Measurements from ENCODE around the gene OTOP2. TPM values are rescaled to one million over a fixed set of nuclear protein-coding genes. Genes with fewer than 3 reads are reported as not detected.

Gene OTOP2
- total and polyA plus RNA-seq, 7 donors: not detected

DNA sequence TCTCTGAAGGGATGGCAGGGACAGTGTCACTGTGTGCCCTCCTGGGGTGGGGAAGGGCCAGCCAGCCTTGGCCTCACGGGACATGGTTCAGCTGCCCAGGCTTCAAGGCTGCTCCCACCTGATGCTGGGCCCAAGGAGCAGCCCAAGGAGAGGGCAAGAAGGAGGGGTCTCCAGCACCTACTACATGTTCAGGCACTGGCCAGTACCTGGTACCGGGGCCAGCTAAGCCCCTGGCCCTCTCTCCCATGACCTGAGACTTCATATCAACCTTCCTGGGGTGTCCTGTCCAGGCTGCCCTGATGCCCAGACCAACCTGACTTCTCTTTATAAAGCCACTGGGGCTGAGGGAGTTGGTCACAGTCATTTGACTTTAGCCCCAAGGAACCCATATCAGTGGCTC is 2.3 kb upstream of the OTOP2 start:
- DNase-seq (no peak), ATAC-seq (no peak)
- intact Hi-C loops (cut with DNase I): loop anchor here in 1 of 2 donors (2.0 kb wide), 1 partner anchor 37 kb away; no protein-coding TSS in a partner anchor
- Histone ChIP-seq H3K27ac (no peak overlapping the region), H3K9me3 (no peaks in the 10 kb centered on the region), H3K27me3 (ENCODE audit: insufficient read depth in 3 of 3, low read length in 2 of 3) (peaks cover 0 to 94% (median 25%) of the 10 kb centered on the region in 3 donors), H3K36me3 (ENCODE audit: insufficient read depth in 1 of 2, low read depth in 1 of 2) (no peaks in the 10 kb centered on the region), H3K4me3 (no peak overlapping the region), H3K4me1 (peaks cover 14% of the 10 kb centered on the region)
- TF ChIP-seq, protein P1, sequence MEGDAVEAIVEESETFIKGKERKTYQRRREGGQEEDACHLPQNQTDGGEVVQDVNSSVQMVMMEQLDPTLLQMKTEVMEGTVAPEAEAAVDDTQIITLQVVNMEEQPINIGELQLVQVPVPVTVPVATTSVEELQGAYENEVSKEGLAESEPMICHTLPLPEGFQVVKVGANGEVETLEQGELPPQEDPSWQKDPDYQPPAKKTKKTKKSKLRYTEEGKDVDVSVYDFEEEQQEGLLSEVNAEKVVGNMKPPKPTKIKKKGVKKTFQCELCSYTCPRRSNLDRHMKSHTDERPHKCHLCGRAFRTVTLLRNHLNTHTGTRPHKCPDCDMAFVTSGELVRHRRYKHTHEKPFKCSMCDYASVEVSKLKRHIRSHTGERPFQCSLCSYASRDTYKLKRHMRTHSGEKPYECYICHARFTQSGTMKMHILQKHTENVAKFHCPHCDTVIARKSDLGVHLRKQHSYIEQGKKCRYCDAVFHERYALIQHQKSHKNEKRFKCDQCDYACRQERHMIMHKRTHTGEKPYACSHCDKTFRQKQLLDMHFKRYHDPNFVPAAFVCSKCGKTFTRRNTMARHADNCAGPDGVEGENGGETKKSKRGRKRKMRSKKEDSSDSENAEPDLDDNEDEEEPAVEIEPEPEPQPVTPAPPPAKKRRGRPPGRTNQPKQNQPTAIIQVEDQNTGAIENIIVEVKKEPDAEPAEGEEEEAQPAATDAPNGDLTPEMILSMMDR (IDR thresholded peaks at IDR 0.05): no peak
- WGBS, 3 donors: 90 to 100% (median 94%) methylated on average over 2 of the region's 2 CpGs

DNA sequence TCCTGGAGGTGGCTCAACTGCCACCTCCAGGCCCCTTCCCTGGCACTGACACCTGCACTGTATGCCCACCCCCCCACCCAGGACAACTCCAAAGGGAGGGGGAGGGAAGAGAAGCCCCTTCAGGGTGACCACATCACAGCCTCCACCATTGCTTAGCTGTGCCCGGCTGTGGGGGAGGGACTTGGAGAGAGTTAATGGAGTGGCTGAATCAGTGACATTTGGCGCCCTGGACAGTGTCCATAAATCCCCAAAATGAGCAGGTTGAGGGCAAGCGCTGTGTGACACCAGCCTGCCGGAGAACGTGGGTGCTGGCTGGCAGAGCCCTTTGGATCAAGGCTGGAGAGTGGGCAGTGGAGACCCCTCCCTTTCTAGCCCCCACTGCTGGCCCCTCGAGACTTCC is 1.9 kb upstream of the OTOP2 start:
- Histone ChIP-seq H3K4me3 (no peak overlapping the region), H3K27ac (no peak overlapping the region), H3K27me3 (ENCODE audit: insufficient read depth in 3 of 3, low read length in 2 of 3) (peaks cover 0 to 96% (median 25%) of the 10 kb centered on the region in 3 donors), H3K36me3 (ENCODE audit: insufficient read depth in 1 of 2, low read depth in 1 of 2) (no peaks in the 10 kb centered on the region), H3K9me3 (no peaks in the 10 kb centered on the region), H3K4me1 (peaks cover 14% of the 10 kb centered on the region)
- DNase-seq (no peak), ATAC-seq (no peak)
- WGBS, 3 donors: 19 to 28% (median 28%) methylated on average over 6 of the region's 6 CpGs
- intact Hi-C loops (cut with DNase I): loop anchor here in 1 of 2 donors (2.0 kb wide), 1 partner anchor 37 kb away; no protein-coding TSS in a partner anchor
- TF ChIP-seq, protein P1 (IDR thresholded peaks at IDR 0.05): no peak

DNA sequence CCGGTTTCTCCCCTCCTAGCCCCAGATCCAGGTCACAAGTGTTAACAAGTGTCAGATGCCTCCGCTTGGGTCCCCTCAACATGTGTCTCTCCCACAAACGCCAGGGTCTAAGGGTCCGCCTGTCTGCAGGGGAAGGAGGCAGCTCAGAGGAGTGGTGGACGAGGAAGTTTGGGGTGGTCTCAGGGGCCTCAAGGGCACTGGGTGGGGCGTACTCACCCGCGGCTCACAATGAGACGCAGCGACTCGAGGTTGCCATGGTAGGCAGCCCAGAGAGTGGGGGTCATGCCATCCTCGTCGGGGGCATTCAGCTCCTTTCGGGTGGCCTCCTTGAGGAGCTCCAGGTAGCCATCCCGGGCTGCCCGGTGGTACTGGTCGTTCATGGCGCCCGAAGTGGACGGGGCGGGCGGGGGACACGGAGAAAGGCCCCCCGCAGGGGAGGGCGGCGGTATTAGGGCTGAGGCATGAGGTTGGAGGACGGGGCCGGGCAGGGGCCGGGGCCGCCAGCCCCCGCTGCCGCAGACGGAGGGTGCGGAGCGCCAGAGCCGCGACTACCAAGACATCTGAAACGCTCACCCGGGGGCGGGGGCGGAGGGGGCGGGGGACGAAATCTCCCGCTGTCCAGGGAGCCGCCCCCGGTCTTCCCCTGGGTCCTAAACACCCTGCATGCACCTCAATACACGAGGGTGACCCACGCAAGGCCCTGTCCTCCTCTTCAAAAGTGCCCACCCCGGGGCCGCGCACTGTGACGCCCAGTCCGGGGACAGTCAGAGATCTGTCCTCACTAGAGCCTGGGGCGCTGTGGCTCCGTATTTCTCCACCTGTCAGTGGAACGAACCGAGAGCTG is 1.2 kb upstream of the OTOP2 start, which contains the start of gene USH1G:
Gene USH1G, minus strand, starts transcription at position 562 of the 844 bp plus-strand sequence. Its CDS starts 182 bp downstream, at position 380.
- ATAC-seq (peak; percentile 16 to 51 (median 41)), DNase-seq (peak in 1 of 2 donors; percentile 27)
- Histone ChIP-seq H3K4me1 (peaks cover 14% of the 10 kb centered on the region), H3K9me3 (no peaks in the 10 kb centered on the region), H3K27ac (no peak within 1 kb of the TSS), H3K27me3 (ENCODE audit: insufficient read depth in 3 of 3, low read length in 2 of 3) (peaks cover 0 to 97% (median 25%) of the 10 kb centered on the region in 3 donors), H3K4me3 (peak within 1 kb of the TSS; percentile 54), H3K36me3 (ENCODE audit: insufficient read depth in 1 of 2, low read depth in 1 of 2) (no peaks in the 10 kb centered on the region)
- TF ChIP-seq, protein P1 (IDR thresholded peaks at IDR 0.05): no peak
- intact Hi-C loops (cut with DNase I): loop anchor here in 1 of 2 donors (2.0 kb wide), 1 partner anchor 36 kb away; no protein-coding TSS in a partner anchor
- WGBS, 3 donors: 3 to 5% (median 4%) methylated on average over 34 to 57 of the region's 57 CpGs

DNA sequence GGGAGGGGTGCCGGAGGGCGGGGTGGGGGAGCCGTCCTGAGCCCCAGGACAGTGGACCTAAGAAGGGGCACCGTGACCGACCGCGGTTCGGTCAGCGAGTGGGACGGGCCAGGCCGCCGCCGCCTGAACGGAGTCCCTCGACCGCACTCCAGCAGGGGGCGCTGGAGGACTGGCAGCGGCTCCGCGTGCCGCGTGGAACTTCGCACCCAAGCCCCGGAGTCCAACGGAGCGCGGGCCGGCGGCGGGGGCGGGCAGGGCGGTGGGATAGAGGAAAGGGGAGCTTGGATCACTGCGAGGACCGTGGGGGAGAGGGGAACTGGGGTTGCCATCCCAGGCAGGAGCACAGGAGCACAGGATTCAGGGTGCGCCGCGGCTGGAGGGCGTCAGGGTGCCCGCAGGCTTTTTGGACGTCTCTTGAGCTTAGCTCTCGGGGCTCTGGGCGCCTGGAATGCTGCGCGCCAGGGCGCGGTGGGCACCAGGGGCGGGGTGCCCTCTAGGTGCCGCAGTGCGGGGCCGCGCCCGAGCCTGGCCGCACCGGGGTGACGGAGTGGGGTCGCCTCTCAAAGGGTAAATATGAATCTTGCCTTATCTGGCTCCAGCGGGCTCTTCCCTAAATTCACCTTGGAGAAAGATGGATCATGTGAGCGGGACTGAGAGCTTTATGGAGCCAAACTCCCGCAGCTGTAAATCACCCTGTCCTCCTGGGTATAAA is 379 bp upstream of the OTOP2 start:
- 2 to 3% (median 2%) methylated on average over 49 to 59 of the region's 59 CpGs for WGBS, 3 donors
- Histone ChIP-seq H3K27ac (no peak overlapping the region), H3K4me3 (peak overlapping the region; percentile 54), H3K4me1 (peaks cover 14% of the 10 kb centered on the region), H3K36me3 (ENCODE audit: insufficient read depth in 1 of 2, low read depth in 1 of 2) (no peaks in the 10 kb centered on the region), H3K27me3 (ENCODE audit: insufficient read depth in 3 of 3, low read length in 2 of 3) (peaks cover 0 to 89% (median 25%) of the 10 kb centered on the region in 3 donors), H3K9me3 (no peaks in the 10 kb centered on the region)
- ATAC-seq (peak; percentile 68 to 87 (median 74)), DNase-seq (peak; percentile 79 to 82)
- intact Hi-C loops (cut with DNase I): loop anchor here in 1 of 2 donors (2.0 kb wide), 1 partner anchor 35 kb away; no protein-coding TSS in a partner anchor
- TF ChIP-seq, protein P1 (IDR thresholded peaks at IDR 0.05): peak; percentile 74

Data from psoas muscle (tissue), 8 donors.